ENCODE results near the gene RBFOX2.

DNA sequence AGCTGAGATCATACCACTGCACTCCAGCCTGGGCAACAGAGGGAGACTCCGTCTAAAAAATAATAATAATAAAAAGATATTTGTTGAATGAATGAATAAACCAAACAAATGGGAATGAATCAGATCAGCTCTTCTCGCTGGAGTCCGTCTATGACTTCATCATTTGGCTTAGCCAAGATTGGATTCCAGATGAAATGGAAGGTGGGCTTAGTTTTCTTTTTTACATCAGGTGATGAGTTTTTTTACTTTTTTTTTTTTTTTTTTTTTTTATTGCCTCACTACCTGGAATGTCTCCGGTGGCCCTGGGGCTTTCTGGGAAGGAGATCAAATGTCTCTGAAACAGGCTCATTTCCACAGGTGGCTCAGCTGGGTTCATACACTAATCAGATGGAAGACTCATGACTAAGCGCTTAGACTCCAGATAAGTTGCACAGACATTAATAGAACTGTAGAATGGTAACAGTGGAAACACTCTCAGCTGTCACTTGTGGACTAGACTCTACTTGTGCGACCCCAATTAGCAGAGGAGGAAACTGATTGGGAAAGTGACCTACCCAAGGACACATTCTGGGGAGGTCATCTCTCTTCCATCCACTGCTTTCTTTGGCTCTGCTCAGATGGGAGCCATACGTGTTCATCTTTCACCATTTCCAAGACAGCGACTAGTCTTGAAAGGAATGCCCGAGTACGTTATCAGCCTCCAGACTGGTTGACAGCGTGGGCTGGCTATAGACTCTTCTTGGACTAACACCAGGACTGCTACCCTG lies 20.5 kb upstream of the RBFOX2 start:
- TF ChIP-seq ZBTB33 (IDR thresholded peaks at IDR 0.05) (no peak), ATF3 (IDR thresholded peaks at IDR 0.05) (no peak), TAF1 (conservative IDR thresholded peaks at IDR 0.05) (no peak), GABPA (IDR thresholded peaks at IDR 0.05 in 1 of 2, conservative IDR thresholded peaks at IDR 0.05 in 1 of 2) (no peak), YY1 (IDR thresholded peaks at IDR 0.05) (no peak), RAD21 (IDR thresholded peaks at IDR 0.05) (no peak), NR2F2 (IDR thresholded peaks at IDR 0.05) (no peak), EGR1 (IDR thresholded peaks at IDR 0.05; ENCODE audit: low read depth in 2 of 2) (no peak)
- TF ChIP-seq, protein P1, sequence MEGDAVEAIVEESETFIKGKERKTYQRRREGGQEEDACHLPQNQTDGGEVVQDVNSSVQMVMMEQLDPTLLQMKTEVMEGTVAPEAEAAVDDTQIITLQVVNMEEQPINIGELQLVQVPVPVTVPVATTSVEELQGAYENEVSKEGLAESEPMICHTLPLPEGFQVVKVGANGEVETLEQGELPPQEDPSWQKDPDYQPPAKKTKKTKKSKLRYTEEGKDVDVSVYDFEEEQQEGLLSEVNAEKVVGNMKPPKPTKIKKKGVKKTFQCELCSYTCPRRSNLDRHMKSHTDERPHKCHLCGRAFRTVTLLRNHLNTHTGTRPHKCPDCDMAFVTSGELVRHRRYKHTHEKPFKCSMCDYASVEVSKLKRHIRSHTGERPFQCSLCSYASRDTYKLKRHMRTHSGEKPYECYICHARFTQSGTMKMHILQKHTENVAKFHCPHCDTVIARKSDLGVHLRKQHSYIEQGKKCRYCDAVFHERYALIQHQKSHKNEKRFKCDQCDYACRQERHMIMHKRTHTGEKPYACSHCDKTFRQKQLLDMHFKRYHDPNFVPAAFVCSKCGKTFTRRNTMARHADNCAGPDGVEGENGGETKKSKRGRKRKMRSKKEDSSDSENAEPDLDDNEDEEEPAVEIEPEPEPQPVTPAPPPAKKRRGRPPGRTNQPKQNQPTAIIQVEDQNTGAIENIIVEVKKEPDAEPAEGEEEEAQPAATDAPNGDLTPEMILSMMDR (IDR thresholded peaks at IDR 0.05; ENCODE audit: low read depth, low read length, missing input control): no peak
- TF ChIP-seq, protein P2, sequence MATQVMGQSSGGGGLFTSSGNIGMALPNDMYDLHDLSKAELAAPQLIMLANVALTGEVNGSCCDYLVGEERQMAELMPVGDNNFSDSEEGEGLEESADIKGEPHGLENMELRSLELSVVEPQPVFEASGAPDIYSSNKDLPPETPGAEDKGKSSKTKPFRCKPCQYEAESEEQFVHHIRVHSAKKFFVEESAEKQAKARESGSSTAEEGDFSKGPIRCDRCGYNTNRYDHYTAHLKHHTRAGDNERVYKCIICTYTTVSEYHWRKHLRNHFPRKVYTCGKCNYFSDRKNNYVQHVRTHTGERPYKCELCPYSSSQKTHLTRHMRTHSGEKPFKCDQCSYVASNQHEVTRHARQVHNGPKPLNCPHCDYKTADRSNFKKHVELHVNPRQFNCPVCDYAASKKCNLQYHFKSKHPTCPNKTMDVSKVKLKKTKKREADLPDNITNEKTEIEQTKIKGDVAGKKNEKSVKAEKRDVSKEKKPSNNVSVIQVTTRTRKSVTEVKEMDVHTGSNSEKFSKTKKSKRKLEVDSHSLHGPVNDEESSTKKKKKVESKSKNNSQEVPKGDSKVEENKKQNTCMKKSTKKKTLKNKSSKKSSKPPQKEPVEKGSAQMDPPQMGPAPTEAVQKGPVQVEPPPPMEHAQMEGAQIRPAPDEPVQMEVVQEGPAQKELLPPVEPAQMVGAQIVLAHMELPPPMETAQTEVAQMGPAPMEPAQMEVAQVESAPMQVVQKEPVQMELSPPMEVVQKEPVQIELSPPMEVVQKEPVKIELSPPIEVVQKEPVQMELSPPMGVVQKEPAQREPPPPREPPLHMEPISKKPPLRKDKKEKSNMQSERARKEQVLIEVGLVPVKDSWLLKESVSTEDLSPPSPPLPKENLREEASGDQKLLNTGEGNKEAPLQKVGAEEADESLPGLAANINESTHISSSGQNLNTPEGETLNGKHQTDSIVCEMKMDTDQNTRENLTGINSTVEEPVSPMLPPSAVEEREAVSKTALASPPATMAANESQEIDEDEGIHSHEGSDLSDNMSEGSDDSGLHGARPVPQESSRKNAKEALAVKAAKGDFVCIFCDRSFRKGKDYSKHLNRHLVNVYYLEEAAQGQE (IDR thresholded peaks at IDR 0.05): no peak
- TF ChIP-seq, protein P3, sequence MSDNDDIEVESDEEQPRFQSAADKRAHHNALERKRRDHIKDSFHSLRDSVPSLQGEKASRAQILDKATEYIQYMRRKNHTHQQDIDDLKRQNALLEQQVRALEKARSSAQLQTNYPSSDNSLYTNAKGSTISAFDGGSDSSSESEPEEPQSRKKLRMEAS (IDR thresholded peaks at IDR 0.05): no peak
